HG03469 (cell line): ENCODE results near the gene PIP4K2B.
"Not testable (repeated sequence)": the region's sequence is repeated elsewhere in the genome, so short reads cannot be mapped to it uniquely, and the experiment has no call there.

Source experiments
- ATAC-seq: cut with Tn5 transposase; IDR thresholded peaks from one replicate; pipeline ENCODE4 v1.9.1; 2021; ENCODE audit warnings: mild to moderate bottlenecking, moderate library complexity, moderate number of reproducible peaks; ENCODE audit not compliant: unreplicated experiment

Gene PIP4K2B

GRCh38 chr17:38730526-38731379 lies 68.6 kb downstream of the PIP4K2B start:
- ATAC-seq, result no peak

GRCh38 chr17:38729886-38730525 lies 69.3 kb downstream of the PIP4K2B start, which contains the start of gene CISD3:
Gene CISD3, plus strand, starts transcription at chr17:38730341. Its CDS starts 18 bp downstream, at chr17:38730359.
- peak; percentile 49 for ATAC-seq

- ATAC-seq, result no peak
Measured at GRCh38 chr17:38729368-38729885, 69.9 kb downstream of the PIP4K2B start.

DNA sequence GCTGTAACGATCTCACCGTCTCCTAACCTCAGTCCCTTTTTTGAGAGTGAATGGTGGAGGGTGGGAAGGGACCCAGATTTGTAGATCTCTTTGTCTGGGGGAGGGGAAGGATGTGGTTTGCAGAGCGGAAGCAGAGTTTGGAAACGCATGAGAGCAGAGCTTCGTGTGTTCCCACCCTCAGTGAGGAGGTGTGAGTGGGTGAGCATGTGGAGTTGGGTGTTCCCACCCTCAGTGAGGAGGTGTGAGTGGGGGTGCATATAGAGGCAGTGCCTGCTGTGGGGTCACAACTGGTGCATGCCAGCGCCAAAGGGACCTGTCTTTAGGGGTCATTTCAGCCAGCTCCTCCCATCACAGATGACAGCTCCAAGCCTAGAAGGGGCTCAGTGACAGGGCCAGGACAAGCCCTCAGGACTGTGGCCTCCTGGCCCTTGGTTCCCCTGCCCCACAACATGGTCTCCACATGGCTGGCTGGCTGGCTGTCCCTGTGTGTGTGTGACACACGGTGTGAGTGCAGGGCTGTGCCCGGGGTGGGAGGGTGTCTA lies 71.0 kb downstream of the PIP4K2B start:
- no peak for ATAC-seq

- ATAC-seq, result no peak
Measured at GRCh38 chr17:38727736-38728135, 71.6 kb downstream of the PIP4K2B start.

DNA sequence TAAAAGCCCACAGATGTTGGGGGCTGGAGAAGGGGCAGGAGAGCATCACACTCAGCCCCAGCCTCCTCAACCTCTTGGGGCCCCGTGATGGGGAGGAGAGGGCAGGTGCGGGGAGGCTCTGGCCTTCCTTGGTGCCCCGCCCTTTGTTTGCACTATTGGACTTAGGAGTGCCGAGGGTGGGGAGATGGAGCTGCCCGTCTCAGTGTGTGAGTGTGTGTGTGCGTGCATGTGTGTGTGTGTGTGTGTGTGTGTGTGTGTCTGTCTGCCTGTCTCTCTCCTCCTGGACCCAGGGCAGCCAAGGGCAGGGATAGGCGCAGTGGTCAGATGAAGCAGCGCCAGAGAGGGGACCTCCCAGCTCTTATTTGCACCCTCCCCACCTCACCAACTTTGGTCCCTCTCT lies 73.2 kb downstream of the PIP4K2B start:
- ATAC-seq, result not testable (repeated sequence)

DNA sequence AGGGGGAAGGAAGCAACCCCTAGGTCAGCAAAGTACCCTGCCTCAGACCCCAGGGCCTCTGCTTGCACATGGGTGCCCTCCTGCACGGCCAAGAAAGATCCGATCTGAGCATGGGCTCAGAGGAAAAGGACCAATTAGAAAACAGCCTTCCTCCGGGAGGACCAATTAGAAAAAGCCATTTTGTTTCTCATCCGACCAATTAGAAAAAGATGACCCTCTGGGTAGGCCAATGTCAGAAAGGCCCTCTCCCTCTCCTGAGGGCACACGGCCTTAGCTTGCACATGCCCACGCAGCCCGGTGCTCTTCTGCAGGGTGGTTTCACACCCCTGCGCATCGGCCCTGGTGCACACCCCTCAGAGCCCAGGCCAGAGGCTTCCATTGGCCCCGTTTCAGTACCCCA lies 74.3 kb downstream of the PIP4K2B start:
- no peak for ATAC-seq

- ATAC-seq, result no peak
Measured at GRCh38 chr17:38724337-38724988, 74.9 kb downstream of the PIP4K2B start.

DNA sequence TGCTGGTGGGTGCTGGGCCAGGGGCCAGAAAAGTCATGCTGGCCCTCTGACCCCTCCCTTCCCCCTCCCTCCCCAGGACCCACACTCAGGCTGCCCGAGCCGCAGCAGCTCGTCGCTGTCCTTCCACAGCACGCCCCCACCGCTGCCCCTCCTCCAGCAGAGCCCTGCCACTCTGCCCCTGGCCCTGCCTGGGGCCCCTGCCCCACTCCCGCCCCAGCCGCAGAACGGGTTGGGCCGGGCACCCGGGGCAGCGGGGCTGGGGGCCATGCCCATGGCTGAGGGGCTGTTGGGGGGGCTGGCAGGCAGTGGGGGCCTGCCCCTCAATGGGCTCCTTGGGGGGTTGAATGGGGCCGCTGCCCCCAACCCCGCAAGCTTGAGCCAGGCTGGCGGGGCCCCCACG lies 77.6 kb downstream of the PIP4K2B start:
- no peak for ATAC-seq

- ATAC-seq, result no peak
Measured at GRCh38 chr17:38720941-38721340, 78.4 kb downstream of the PIP4K2B start.

GRCh38 chr17:38719943-38720641 lies 79.3 kb downstream of the PIP4K2B start:
- no peak for ATAC-seq

DNA sequence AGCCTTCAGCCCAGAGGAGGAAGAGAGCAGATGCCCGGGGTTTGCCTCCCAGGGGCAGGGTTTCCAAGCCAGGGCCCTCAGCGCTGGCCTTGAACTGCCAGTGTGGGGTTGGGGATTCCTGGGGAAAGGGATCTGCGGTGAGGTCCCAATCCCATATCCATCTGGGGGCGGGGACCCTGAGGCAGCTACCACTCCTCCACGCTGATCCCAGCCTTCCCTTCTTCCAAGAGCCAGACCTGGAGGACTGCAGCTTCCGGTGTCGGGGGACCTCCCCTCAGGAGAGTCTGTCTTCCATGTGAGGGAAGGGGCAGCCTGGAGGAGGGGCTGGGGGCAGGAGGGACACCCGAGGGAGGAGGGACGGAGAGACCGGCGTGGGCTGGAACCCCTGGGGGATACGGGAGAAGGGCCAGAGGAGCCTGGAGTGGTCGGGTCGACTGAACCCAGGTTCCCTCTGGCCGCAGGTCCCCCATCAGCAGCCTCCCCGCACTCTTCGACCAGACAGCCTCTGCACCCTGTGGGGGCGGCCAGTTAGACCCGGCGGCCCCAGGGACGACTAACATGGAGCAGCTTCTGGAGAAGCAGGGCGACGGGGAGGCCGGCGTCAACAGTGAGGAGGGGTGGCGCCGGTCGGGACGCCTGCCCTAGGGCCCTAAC lies 79.9 kb downstream of the PIP4K2B start:
- ATAC-seq, result no peak

DNA sequence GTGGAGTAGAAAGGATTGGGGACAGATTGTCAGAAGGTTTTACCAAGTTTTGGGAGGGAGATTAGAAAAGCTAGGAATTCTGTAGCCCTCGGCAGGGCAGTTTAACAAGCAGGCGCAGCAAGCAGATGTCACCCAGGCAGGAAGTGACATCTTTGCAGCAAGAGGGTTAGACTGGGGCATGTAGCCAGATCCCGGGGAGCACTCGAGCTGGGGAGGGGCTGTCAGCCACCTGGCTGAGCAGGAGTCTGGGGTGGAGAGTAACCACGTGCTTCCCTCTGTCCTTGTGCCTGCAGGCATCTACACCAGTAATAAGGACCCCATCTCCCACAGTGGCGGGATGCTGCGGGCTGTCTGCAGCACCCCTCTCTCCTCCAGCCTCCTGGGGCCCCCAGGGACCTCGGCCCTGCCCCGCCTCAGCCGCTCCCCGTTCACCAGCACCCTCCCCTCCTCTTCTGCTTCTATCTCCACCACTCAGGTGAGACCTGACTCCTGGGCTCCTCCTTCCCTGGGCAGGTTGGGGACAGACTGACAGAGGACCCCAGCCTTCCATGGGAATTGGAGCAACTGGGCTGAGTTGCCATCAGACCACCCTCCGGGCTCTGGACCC lies 82.1 kb downstream of the PIP4K2B start:
- no peak for ATAC-seq

DNA sequence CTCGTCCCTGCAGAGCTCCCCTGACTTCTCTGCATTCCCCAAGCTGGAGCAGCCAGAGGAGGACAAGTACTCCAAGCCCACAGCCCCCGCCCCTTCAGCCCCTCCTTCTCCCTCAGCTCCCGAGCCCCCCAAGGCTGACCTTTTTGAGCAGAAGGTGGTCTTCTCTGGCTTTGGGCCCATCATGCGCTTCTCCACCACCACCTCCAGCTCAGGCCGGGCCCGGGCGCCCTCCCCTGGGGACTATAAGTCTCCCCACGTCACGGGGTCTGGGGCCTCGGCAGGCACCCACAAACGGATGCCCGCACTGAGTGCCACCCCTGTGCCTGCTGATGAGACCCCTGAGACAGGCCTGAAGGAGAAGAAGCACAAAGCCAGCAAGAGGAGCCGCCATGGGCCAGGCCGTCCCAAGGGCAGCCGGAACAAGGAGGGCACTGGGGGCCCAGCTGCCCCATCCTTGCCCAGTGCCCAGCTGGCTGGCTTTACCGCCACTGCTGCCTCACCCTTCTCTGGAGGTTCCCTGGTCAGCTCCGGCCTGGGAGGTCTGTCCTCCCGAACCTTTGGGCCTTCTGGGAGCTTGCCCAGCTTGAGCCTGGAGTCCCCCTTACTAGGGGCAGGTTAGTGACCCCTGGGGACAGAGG lies 82.9 kb downstream of the PIP4K2B start:
- ATAC-seq, result no peak
